Neural cell (in vitro differentiated cells): Measurements from ENCODE around the gene MISFA. TPM values are rescaled to one million over a fixed set of nuclear protein-coding genes. Genes with fewer than 3 reads are reported as not detected.
"Not testable (repeated sequence)": the region's sequence is repeated elsewhere in the genome, so short reads cannot be mapped to it uniquely, and the experiment has no call there.

Source experiments
- H2AFZ ChIP-seq: fragments of 200-600, 300-800 bp; sonication (generic), shearing (Covaris generic); 2 replicates; pipeline ENCODE4 v1.6.0; 2014; ENCODE audit warnings: low read depth, mild to moderate bottlenecking, antibody characterized with exemption, low read length, moderate library complexity
- H3F3A ChIP-seq: fragments of 200-600 bp; shearing (Covaris generic); 2 replicates; pipeline ENCODE4 v1.6.1; 2016; ENCODE audit warnings: mild to moderate bottlenecking, moderate library complexity, mixed read lengths, antibody characterized with exemption, low read length; ENCODE audit not compliant: insufficient read depth, poor library complexity, severe bottlenecking
- H3K27ac ChIP-seq: fragments of 200-600, 300-800 bp; sonication (generic), shearing (Covaris generic); 2 replicates; pipeline ENCODE4 v1.5.1; 2014; ENCODE audit warnings: mild to moderate bottlenecking, low read length, moderate library complexity
- H3K27me3 ChIP-seq: fragments of 300-800, 200-600 bp; sonication (generic), shearing (Covaris generic); 2 replicates; pipeline ENCODE4 v1.6.0; 2014; ENCODE audit warnings: mild to moderate bottlenecking, low read depth, low read length, moderate library complexity; ENCODE audit not compliant: insufficient read depth
- H3K36me3 ChIP-seq: fragments of 300-800, 200-600 bp; sonication (generic), shearing (Covaris generic); 2 replicates; pipeline ENCODE4 v1.5.1; 2014; ENCODE audit warnings: mild to moderate bottlenecking, antibody characterized with exemption, low read length, moderate library complexity; ENCODE audit not compliant: insufficient read depth
- H3K4me2 ChIP-seq: fragments of 300-800, 200-600 bp; sonication (generic), shearing (Covaris generic); 2 replicates; pipeline ENCODE4 v1.6.0; 2014; ENCODE audit warnings: mild to moderate bottlenecking, low read length
- H3K4me3 ChIP-seq: fragments of 300-800, 200-600 bp; sonication (generic), shearing (Covaris generic); 2 replicates; pipeline ENCODE4 v1.5.1; 2014; ENCODE audit warnings: mild to moderate bottlenecking, low read length, moderate library complexity
- H3K79me2 ChIP-seq: fragments of 200-600 bp; shearing (Covaris generic); replicated peaks from 2 replicates; pipeline ENCODE4 v1.6.0; 2014; ENCODE audit warnings: mild to moderate bottlenecking, low read length, moderate library complexity; ENCODE audit not compliant: insufficient read depth
- H3K9ac ChIP-seq: fragments of 300-800, 200-600 bp; sonication (generic), shearing (Covaris generic); 2 replicates; pipeline ENCODE4 v1.6.1; 2016; ENCODE audit warnings: mild to moderate bottlenecking, low read length, mixed read lengths
- H3K9me2 ChIP-seq: fragments of 200-600 bp; shearing (Covaris generic); 2 replicates; pipeline ENCODE4 v1.6.1; 2016; ENCODE audit warnings: mild to moderate bottlenecking, low read length, mixed read lengths; ENCODE audit not compliant: insufficient read depth
- H3K9me3 ChIP-seq: fragments of 200-600, 300-800 bp; sonication (generic), shearing (Covaris generic); 2 replicates; pipeline ENCODE4 v1.6.1; 2016; ENCODE audit warnings: mild to moderate bottlenecking, mixed run types, low read length, moderate library complexity, mixed read lengths
- H4K20me1 ChIP-seq: fragments of 200-600 bp; shearing (Covaris generic); 2 replicates; pipeline ENCODE4 v1.6.1; 2016; ENCODE audit warnings: mild to moderate bottlenecking, mixed run types; ENCODE audit not compliant: insufficient read depth
- CTCF ChIP-seq: fragments of 450-650 bp; IDR thresholded peaks from 2 replicates; pipeline ENCODE4 v1.5.1; 2014; ENCODE audit warnings: antibody characterized with exemption, mild to moderate bottlenecking, moderate library complexity; ENCODE audit not compliant: poor library complexity, severe bottlenecking
- EP300 ChIP-seq: fragments of 450-650 bp; conservative IDR thresholded peaks from 2 replicates; pipeline ENCODE4 v1.6.1; 2014; ENCODE audit warnings: antibody characterized with exemption, mild to moderate bottlenecking, moderate library complexity; ENCODE audit not compliant: poor library complexity, severe bottlenecking
- EZH2 ChIP-seq: fragments of 200-600, 300-800 bp; shearing (Covaris generic), sonication (generic); IDR thresholded peaks from 2 replicates; pipeline ENCODE4 v1.6.1; 2014; ENCODE audit warnings: antibody characterized with exemption, low read length, borderline replicate concordance, mild to moderate bottlenecking; ENCODE audit not compliant: insufficient read depth, poor library complexity, severe bottlenecking
- MXI1 ChIP-seq: fragments of 450-650 bp; conservative IDR thresholded peaks from 2 replicates; pipeline ENCODE4 v1.6.1; 2014; ENCODE audit warnings: antibody characterized with exemption, mild to moderate bottlenecking; ENCODE audit not compliant: poor library complexity, severe bottlenecking
- POLR2AphosphoS5 ChIP-seq: IDR thresholded peaks from 2 replicates; pipeline ENCODE4 v1.6.1; 2012
- RAD21 ChIP-seq: fragments of 450-650 bp; conservative IDR thresholded peaks from 2 replicates; pipeline ENCODE4 v1.6.1; 2014; ENCODE audit warnings: antibody characterized with exemption, mild to moderate bottlenecking, moderate library complexity
- REST ChIP-seq: IDR thresholded peaks from 2 replicates; pipeline ENCODE4 v1.6.1; 2012; ENCODE audit warnings: borderline replicate concordance
- SMC3 ChIP-seq: fragments of 450-650 bp; conservative IDR thresholded peaks from 2 replicates; pipeline ENCODE4 v1.6.1; 2014; ENCODE audit warnings: antibody characterized with exemption, mild to moderate bottlenecking, moderate library complexity; ENCODE audit not compliant: poor library complexity
- TAF1 ChIP-seq: IDR thresholded peaks from 2 replicates; pipeline ENCODE4 v1.6.1; 2012; ENCODE audit warnings: low read depth
- polyA plus RNA-seq: library from polyadenylated mRNA; depleted of rRNA; stranded (reverse); fragments of >200 nt; gene quantifications from 2 replicates; pipeline ENCODE4 v1.2.3, GENCODE V29; 2014

MISFA gene
- polyA plus RNA-seq, 1 donor from 2014 or later = 6.0 TPM

- no peak overlapping the region for H2AFZ ChIP-seq
- TF ChIP-seq CTCF = no peak
- TF ChIP-seq POLR2AphosphoS5 = no peak
- TF ChIP-seq MXI1 = no peak
- TF ChIP-seq REST = no peak
- TF ChIP-seq TAF1 = no peak
- TF ChIP-seq EP300 = no peak
- no peak for TF ChIP-seq EZH2
- TF ChIP-seq RAD21 = no peak
- no peak for TF ChIP-seq SMC3
- no peak overlapping the region for H3K4me3 ChIP-seq
- no peak overlapping the region for H3K27ac ChIP-seq
- H3K4me2 ChIP-seq = no peak overlapping the region
- H4K20me1 ChIP-seq = no peaks in the 10 kb centered on the region
- H3K9me3 ChIP-seq = no peaks in the 10 kb centered on the region
- no peak overlapping the region for H3K9ac ChIP-seq
- no peaks in the 10 kb centered on the region for H3K9me2 ChIP-seq
- no peaks in the 10 kb centered on the region for H3K27me3 ChIP-seq
- H3K79me2 ChIP-seq = no peaks in the 10 kb centered on the region
- no peaks in the 10 kb centered on the region for H3K36me3 ChIP-seq
- H3F3A ChIP-seq = no peaks in the 10 kb centered on the region
Measured at GRCh38 chr11:18641677-18642076, 42.1 kb downstream of the MISFA start.

GRCh38 chr11:18643034-18643433 is 43.4 kb downstream of the MISFA start:
- not testable (repeated sequence) for H3K27me3 ChIP-seq, H3K9ac ChIP-seq, H3K27ac ChIP-seq, H4K20me1 ChIP-seq, H2AFZ ChIP-seq, H3K4me2 ChIP-seq, H3K9me2 ChIP-seq, H3K9me3 ChIP-seq, H3F3A ChIP-seq, H3K36me3 ChIP-seq, H3K4me3 ChIP-seq, H3K79me2 ChIP-seq

GRCh38 chr11:18650353-18650752 is 50.8 kb downstream of the MISFA start:
- H3K27ac ChIP-seq = no peak overlapping the region
- H3K9me2 ChIP-seq = no peaks in the 10 kb centered on the region
- H3K9me3 ChIP-seq = no peaks in the 10 kb centered on the region
- TF ChIP-seq CTCF = no peak
- no peak for TF ChIP-seq SMC3
- no peak for TF ChIP-seq POLR2AphosphoS5
- no peak for TF ChIP-seq TAF1
- TF ChIP-seq EP300 = no peak
- no peak for TF ChIP-seq RAD21
- no peak for TF ChIP-seq MXI1
- TF ChIP-seq EZH2 = no peak
- H3K27me3 ChIP-seq = no peaks in the 10 kb centered on the region
- no peak overlapping the region for H3K9ac ChIP-seq
- no peaks in the 10 kb centered on the region for H3K79me2 ChIP-seq
- H3K4me2 ChIP-seq = no peak overlapping the region
- no peak overlapping the region for H3K4me3 ChIP-seq
- no peaks in the 10 kb centered on the region for H4K20me1 ChIP-seq
- no peaks in the 10 kb centered on the region for H3K36me3 ChIP-seq
- H2AFZ ChIP-seq = no peak overlapping the region
- no peaks in the 10 kb centered on the region for H3F3A ChIP-seq
